Measurements from ENCODE around the gene BAIAP2.

Gene BAIAP2

GRCh38 chr17:81097134-81097942 is 62.4 kb downstream of the BAIAP2 start:
- Histone ChIP-seq H3K27me3 (ENCODE audit: insufficient read depth, low read length, poor library complexity, severe bottlenecking) (no peaks in the 10 kb centered on the region), H3K9ac (ENCODE audit: low read depth, low read length, poor library complexity, severe bottlenecking) (no peak overlapping the region), H3K36me3 (ENCODE audit: insufficient read depth, low read length) (no peaks in the 10 kb centered on the region), H3K4me1 (ENCODE audit: insufficient read depth, low read length, poor library complexity, severe bottlenecking) (no peaks in the 10 kb centered on the region), H3K9me2 (replicated peaks; ENCODE audit: low read depth, low read length) (no peaks in the 10 kb centered on the region), H3K4me2 (ENCODE audit: low read depth, low read length, poor library complexity, severe bottlenecking) (no peak overlapping the region), H4K20me1 (ENCODE audit: insufficient read depth, low read length, poor library complexity, severe bottlenecking) (no peaks in the 10 kb centered on the region), H2AFZ (ENCODE audit: low read length) (no peak overlapping the region), H3K9me3 (ENCODE audit: insufficient read depth, low read depth, low read length) (no peaks in the 10 kb centered on the region), H3K4me3 (ENCODE audit: low read length, poor library complexity, severe bottlenecking) (no peak overlapping the region), H3K79me2 (ENCODE audit: insufficient read depth, low read length) (no peaks in the 10 kb centered on the region), H3F3A (ENCODE audit: low read depth) (no peaks in the 10 kb centered on the region)
- TF ChIP-seq EZH2phosphoT487 (IDR thresholded peaks at IDR 0.05; ENCODE audit: borderline replicate concordance) = no peak
- TF ChIP-seq CTCF (conservative IDR thresholded peaks at IDR 0.05; ENCODE audit: low read length) = no peak

GRCh38 chr17:81097943-81098308 is 63.0 kb downstream of the BAIAP2 start:
- H3K36me3 ChIP-seq (ENCODE audit: insufficient read depth, low read length) = no peaks in the 10 kb centered on the region
- no peak overlapping the region for H3K9ac ChIP-seq (ENCODE audit: low read depth, low read length, poor library complexity, severe bottlenecking)
- no peaks in the 10 kb centered on the region for H3K27me3 ChIP-seq (ENCODE audit: insufficient read depth, low read length, poor library complexity, severe bottlenecking)
- no peaks in the 10 kb centered on the region for H3K9me3 ChIP-seq (ENCODE audit: insufficient read depth, low read depth, low read length)
- no peaks in the 10 kb centered on the region for H3K9me2 ChIP-seq (replicated peaks; ENCODE audit: low read depth, low read length)
- H3K4me2 ChIP-seq (ENCODE audit: low read depth, low read length, poor library complexity, severe bottlenecking) = no peak overlapping the region
- H2AFZ ChIP-seq (ENCODE audit: low read length) = no peak overlapping the region
- TF ChIP-seq EZH2phosphoT487 (IDR thresholded peaks at IDR 0.05; ENCODE audit: borderline replicate concordance) (no peak), CTCF (conservative IDR thresholded peaks at IDR 0.05; ENCODE audit: low read length) (no peak)
- H3F3A ChIP-seq (ENCODE audit: low read depth) = no peaks in the 10 kb centered on the region
- H3K4me3 ChIP-seq (ENCODE audit: low read length, poor library complexity, severe bottlenecking) = no peak overlapping the region
- no peaks in the 10 kb centered on the region for H4K20me1 ChIP-seq (ENCODE audit: insufficient read depth, low read length, poor library complexity, severe bottlenecking)
- H3K4me1 ChIP-seq (ENCODE audit: insufficient read depth, low read length, poor library complexity, severe bottlenecking) = no peaks in the 10 kb centered on the region
- H3K79me2 ChIP-seq (ENCODE audit: insufficient read depth, low read length) = no peaks in the 10 kb centered on the region

- no peaks in the 10 kb centered on the region for H3K4me1 ChIP-seq (ENCODE audit: insufficient read depth, low read length, poor library complexity, severe bottlenecking)
Observed at GRCh38 chr17:81099888-81100287, 64.9 kb downstream of the BAIAP2 start.

More at GRCh38 chr17:81099888-81100287, 64.9 kb downstream of the BAIAP2 start:
- H3K79me2 ChIP-seq (ENCODE audit: insufficient read depth, low read length) = no peaks in the 10 kb centered on the region
- H4K20me1 ChIP-seq (ENCODE audit: insufficient read depth, low read length, poor library complexity, severe bottlenecking) = no peaks in the 10 kb centered on the region
- no peak overlapping the region for H3K9ac ChIP-seq (ENCODE audit: low read depth, low read length, poor library complexity, severe bottlenecking)
- H3K4me2 ChIP-seq (ENCODE audit: low read depth, low read length, poor library complexity, severe bottlenecking) = no peak overlapping the region
- H3K9me3 ChIP-seq (ENCODE audit: insufficient read depth, low read depth, low read length) = no peaks in the 10 kb centered on the region
- no peaks in the 10 kb centered on the region for H3K9me2 ChIP-seq (replicated peaks; ENCODE audit: low read depth, low read length)
- H3K36me3 ChIP-seq (ENCODE audit: insufficient read depth, low read length) = no peaks in the 10 kb centered on the region
- H3K27me3 ChIP-seq (ENCODE audit: insufficient read depth, low read length, poor library complexity, severe bottlenecking) = no peaks in the 10 kb centered on the region
- H3F3A ChIP-seq (ENCODE audit: low read depth) = no peaks in the 10 kb centered on the region
- H3K4me3 ChIP-seq (ENCODE audit: low read length, poor library complexity, severe bottlenecking) = no peak overlapping the region
- H2AFZ ChIP-seq (ENCODE audit: low read length) = no peak overlapping the region
- TF ChIP-seq EZH2phosphoT487 (IDR thresholded peaks at IDR 0.05; ENCODE audit: borderline replicate concordance) (no peak), CTCF (conservative IDR thresholded peaks at IDR 0.05; ENCODE audit: low read length) (no peak)

All from Loucy (cell line).